Brain microvascular endothelial cell (primary cell): ENCODE data around the gene SERTAD4.
A peak's percentile ranks its signal among the peaks of the same experiment; 100 is the strongest.
"Not testable (repeated sequence)": the region's sequence is repeated elsewhere in the genome, so short reads cannot be mapped to it uniquely, and the experiment has no call there.

Source experiments
- DNase-seq: peaks from one replicate; pipeline ENCODE4 v3.0.0-alpha.2; 2020
- H3K27ac ChIP-seq: fragments of 250-450 bp; sonication (Bioruptor Pico); 2 replicates; pipeline ENCODE4 v1.5.1; 2020; ENCODE audit warnings: mild to moderate bottlenecking, moderate library complexity
- H3K27me3 ChIP-seq: fragments of 250-450 bp; sonication (Bioruptor Pico); replicated peaks from 2 replicates; pipeline ENCODE4 v1.5.1; 2020; ENCODE audit warnings: mild to moderate bottlenecking
- H3K36me3 ChIP-seq: fragments of 250-450 bp; sonication (Bioruptor Pico); replicated peaks from 2 replicates; pipeline ENCODE4 v1.5.1; 2020; ENCODE audit warnings: mild to moderate bottlenecking
- H3K4me3 ChIP-seq: 2 replicates; pipeline ENCODE4 v1.5.1; 2011; ENCODE audit warnings: low read depth, mild to moderate bottlenecking, control low read depth, low read length, moderate library complexity
- CTCF ChIP-seq: IDR thresholded peaks from 2 replicates; pipeline ENCODE4 v1.5.1; 2011; ENCODE audit warnings: low read depth, mild to moderate bottlenecking, moderate library complexity, low read length, control low read depth, inconsistent platforms; ENCODE audit errors: missing control alignments
- in situ Hi-C: cut with HindIII; loops from 2 replicates; pipeline ENCODE4 v1.10.0; 2017; ENCODE audit warnings: low sequenced_read_pairs, low pct_ligation_motif_present

Gene SERTAD4

GRCh38 chr1:210232511-210233215, at the start of gene SERTAD4:
TSS of gene SERTAD4 (plus strand) at chr1:210232796. CDS start at chr1:210237961, 5,165 bp downstream.
- Histone ChIP-seq H3K4me3 (peak within 1 kb of the TSS; percentile 74), H3K27me3 (no peaks in the 10 kb centered on the region), H3K36me3 (no peaks in the 10 kb centered on the region), H3K27ac (no peak within 1 kb of the TSS)
- in situ Hi-C loops: no loop called here
- TF ChIP-seq CTCF: no peak
- DNase-seq: no peak

- H3K36me3 ChIP-seq: no peaks in the 10 kb centered on the region
- in situ Hi-C loops: no loop called here
- H3K27ac ChIP-seq: no peak overlapping the region
- no peak for TF ChIP-seq CTCF
- no peak for DNase-seq
- H3K27me3 ChIP-seq: no peaks in the 10 kb centered on the region
- no peak overlapping the region for H3K4me3 ChIP-seq
Measured at GRCh38 chr1:210185063-210185462, 47.5 kb upstream of the SERTAD4 start.

- H3K27ac ChIP-seq, in situ Hi-C loops, H3K27me3 ChIP-seq, H3K36me3 ChIP-seq, H3K4me3 ChIP-seq: not testable (repeated sequence)
- DNase-seq: peak; percentile 72
Measured at GRCh38 chr1:210187849-210188606, 44.6 kb upstream of the SERTAD4 start.

GRCh38 chr1:210189426-210189825, 43.2 kb upstream of the SERTAD4 start:
- Histone ChIP-seq H3K4me3 (no peak overlapping the region), H3K36me3 (no peaks in the 10 kb centered on the region), H3K27ac (no peak overlapping the region), H3K27me3 (no peaks in the 10 kb centered on the region)
- no peak for TF ChIP-seq CTCF
- in situ Hi-C loops: no loop called here
- DNase-seq: no peak

- H3K36me3 ChIP-seq: no peaks in the 10 kb centered on the region
- no peak for DNase-seq
- H3K27ac ChIP-seq: no peak overlapping the region
- in situ Hi-C loops: no loop called here
- H3K27me3 ChIP-seq: no peaks in the 10 kb centered on the region
- H3K4me3 ChIP-seq: no peak overlapping the region
- TF ChIP-seq CTCF: no peak
Measured at GRCh38 chr1:210195635-210196160, 36.9 kb upstream of the SERTAD4 start.

GRCh38 chr1:210196266-210196665, 36.3 kb upstream of the SERTAD4 start:
- DNase-seq, in situ Hi-C loops, H3K27ac ChIP-seq, H3K36me3 ChIP-seq, H3K4me3 ChIP-seq, H3K27me3 ChIP-seq: not testable (repeated sequence)
